NCI-H748 treated with DMSO at 0.1 percent for 48 hours (cell line): ENCODE results near the gene ATG10.

Experiments
- DNase-seq: peaks from one replicate; lab custom pipeline; 2025; lab: John Stamatoyannopoulos, UW

Gene ATG10

DNA sequence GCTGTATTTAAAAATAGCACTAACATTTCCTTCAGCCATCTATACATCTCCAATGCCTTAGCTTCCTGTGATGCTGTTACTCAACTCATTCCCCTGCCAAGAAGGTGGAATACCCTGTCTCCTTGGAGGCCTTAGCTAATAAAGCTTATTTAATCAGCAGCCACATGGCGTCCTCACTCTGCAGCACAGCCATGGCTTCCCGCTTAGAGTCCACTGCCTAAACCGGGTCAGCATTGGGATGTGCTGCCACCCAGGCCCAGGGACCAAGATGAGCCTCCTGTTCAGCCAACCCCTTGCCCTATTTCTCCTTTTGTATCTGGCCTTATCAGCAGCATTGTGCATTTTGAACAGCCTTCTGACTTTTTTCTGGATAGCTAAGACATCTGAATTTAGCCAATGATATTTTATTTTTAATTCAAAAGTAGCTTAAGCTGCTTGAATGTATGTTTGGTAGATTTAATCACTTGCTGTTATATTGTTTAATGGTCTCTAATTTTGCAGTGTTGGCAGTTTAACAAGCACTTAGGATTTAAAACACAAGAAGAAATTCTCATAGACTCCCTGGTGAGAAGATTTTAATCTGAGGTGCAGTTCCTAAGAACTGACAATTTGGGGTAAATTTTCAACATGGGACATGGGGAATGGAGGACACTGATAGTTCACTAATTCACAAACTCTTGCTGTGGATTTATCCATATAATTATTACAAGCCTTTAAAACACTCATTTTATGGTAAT is 193.3 kb downstream of the ATG10 start:
- no peak for DNase-seq

DNA sequence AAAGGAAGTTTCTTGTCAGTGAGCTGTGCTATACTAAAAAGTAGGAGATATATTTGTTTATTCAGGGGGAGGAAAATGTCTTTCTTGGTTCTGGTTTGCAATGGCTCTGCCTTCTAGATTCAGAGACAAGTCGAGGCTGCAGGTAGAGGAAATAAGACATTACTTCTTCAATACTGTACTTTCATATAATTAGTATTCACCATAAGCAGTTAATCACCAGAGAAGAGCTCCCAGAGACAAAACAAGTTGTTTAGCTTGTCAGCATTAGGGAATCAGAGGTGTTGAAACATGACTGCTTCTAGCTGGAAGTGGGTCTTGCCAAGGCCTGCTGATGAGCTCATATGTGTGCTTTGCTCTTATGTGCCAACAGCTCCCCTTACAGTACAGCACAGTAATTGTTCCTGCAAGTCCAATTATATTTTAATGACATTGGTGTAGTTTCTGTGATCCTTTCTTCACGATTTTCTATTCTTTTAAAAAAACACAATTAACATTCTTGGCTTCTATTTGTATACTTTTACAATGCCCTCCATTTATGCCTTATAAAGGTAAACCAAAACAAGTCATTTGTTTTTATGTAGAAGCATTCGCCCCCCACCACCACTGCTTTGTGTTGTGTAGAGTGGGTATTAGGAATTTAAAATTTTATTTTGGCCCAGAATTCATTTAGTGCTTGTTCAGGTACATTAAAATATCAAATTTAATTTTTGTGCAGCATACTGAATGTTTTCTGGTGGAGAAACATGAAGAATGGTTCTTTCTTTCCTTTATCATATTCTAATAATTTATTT is 194.1 kb downstream of the ATG10 start:
- DNase-seq: peak; percentile 76

DNA sequence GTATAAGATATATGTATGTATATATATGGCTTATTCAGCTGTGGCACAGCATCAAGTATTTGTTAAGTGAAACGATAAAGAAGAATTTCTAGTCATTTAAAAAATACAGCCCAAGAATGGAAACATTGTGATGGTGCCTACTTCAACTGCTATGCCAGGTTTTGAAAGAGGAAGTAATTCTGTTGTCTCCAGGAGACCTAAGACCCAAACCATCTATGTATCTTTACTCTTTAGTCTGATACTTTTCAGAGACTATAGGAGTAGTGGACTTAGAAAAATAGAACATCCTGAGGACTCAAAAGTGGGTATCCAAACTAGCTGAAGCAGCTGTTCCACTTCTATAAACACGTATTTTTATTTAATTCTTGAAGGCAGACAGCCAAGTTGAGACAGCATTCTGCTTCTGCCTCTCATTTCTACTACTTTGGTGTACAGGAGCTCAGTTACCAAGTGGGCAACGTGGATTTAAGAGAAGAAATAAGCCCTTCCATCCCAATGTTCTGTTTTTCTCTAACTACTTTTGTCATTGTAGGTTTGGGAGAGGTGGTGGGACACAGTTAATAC is 195.6 kb downstream of the ATG10 start:
- DNase-seq: no peak

DNA sequence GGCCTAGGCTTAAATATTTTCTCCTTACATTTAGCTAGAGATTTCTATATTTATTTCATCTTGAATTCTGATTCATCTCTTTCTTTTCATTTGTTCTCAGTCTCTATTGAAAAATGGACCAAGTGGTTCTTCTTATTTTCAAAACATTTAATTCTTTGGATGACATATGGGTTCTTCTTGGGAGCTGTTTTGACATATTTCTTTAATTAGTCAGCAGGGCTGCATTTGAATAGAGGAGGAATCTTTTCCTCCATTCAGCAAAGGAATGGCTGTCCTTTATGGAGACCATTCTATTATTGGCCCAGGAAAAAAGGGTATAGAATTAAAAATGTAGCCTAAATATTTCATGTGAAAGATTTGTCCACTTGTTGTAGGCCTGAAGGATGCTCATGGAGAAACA is 196.5 kb downstream of the ATG10 start:
- no peak for DNase-seq

DNA sequence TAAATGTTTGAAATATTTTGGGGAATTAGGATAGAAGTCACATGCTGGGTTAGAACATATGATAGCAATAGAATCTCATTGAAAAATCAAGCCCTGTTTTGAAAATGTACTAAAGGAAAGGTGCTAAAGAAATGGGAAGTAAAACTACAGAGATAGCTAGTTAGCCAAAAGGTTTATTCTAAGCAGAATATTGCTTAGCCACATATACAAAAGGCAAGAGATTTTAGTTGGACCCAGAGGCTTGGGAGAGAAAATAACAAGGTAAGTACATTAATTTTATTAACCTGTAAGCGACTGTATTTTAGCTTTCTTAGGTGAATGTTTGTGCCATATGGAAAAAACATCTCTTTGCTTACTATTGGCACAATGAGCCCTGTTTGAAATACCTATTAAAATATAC is 198.1 kb downstream of the ATG10 start:
- no peak for DNase-seq

DNA sequence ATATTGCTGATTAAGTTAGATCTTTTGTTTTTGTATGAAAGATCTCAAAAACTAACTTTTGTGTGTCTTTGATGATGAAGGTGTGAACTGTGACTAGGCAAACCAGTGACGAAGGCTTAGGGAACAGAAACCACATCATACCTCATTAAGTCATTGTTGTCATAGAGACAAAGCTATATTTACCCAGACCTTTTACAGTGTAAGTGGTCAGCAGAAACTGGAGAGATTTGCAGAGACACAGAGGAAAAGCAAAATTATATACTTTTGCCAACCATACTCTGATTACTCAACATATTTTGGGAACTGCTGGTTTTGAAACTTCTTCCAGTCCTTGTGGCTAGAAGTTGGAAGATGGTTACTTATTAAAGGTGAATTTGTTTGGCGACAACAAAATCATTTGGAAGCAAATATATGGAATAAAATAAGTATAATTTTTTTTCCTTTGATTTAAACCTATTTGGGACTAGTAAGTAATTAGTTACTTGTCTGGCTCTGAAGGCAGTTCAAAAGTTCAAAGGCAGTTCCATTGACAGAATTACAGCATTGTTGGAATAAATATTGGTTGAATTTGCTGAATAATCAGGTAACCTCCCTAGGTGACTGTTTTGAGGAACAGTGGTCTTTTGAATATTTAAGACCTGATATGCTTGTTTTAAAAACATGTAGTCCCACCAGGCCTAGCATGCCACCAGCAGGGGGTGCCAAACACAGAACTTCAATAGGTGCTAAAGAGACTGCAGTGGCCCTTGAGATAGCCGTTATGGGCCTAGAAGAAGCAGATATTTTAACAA is 202.5 kb downstream of the ATG10 start:
- peak; percentile 8 for DNase-seq

DNA sequence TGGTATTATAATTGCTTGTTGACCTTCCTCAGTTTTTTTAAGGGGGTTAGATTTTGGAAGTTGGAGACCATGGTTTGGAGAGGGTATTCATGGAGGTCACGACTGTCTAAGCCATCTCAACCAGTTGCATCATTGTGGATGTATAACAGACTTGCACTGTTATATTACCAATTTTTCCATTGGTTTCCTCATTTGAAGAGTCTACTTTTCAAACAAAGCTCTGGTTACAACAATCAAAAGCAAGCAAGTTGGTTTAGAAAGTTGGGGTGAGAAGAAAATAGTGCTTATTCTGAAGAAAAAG is 203.0 kb downstream of the ATG10 start:
- DNase-seq: no peak

DNA sequence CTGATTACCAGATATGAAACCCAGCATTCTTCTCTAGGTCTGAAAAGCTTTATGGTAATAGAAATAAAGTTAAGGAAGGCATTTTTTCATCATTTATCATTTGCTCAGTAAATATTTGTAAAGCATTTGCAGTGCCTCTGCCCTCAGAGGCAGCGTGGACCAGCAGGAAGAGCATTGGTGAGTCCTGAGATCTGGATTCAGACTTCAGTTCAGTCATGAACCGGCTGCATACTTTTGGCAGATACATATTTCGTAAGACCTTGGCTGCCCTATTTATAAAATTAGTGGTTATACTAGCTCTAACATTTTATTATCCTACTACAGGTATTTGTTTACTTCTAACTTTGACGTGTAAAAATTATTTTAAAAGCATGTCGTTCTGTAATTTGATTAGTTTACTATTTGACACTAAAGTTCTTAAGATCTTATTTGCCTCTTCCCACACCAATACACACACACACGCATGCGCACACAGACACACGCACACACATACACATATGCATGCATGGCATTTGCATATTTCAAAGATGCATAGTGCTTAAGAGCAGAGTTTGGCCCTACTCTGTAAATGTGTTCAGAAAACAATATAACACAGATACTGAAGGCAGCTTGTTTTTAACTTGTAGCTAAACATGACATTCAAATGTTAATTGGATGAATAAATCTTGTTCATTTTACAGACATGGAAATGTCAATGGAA is 204.4 kb downstream of the ATG10 start:
- DNase-seq: no peak

DNA sequence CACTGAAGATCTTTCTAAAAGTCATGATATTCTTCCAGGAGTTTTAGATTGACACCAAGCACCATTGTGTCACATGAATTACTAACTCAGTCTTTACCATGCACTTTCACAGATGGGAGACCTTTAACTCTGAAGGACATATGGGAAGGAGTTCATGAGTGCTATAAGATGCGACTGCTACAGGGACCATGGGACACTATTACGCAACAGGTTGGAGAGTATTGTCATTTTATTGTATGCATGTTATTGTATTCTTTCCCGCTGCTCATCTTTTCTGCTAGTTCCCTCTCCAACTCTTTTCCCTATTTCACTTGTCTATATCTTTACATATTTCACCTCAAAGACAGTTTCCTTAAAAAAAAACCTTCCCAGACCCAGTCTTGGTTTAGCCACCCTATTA is 206.6 kb downstream of the ATG10 start:
- no peak for DNase-seq

DNA sequence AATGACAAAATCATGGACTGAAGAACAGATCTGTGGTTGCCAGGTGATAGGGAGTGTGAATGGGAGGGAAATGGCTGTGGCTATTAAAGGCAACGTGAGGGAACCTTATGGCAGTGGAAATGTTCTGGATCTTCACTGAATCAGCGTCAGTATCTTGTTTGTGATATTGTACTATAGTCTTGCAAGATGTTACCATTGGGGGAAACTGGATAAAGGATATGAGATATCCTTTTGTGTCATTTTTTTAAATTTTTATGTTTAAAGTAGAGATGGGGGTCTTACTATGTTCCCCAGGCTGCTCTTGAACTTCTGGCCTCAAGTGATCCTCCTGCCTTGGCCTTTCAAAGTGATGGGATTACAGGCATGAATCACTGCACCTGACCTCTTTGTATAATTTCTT is 210.8 kb downstream of the ATG10 start:
- no peak for DNase-seq

DNA sequence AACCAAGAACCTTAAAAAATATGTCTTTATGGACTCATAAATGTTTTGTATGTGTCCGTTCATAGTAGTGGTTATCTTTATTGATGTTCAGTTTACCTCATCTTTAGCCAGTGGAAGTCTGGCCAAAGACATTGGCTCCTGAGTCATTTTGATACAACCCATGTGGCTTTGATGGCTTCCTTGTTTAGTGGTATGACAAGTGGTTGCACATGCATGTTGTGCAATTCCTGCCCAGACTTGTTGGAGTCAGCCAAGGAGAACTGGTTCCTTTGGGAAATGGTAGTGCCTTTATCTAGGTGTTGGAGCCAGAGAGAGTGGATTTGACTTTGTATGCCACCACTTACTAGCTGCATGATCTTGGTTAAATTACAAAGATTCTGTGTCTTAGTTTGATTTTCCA is 212.0 kb downstream of the ATG10 start:
- DNase-seq: no peak

DNA sequence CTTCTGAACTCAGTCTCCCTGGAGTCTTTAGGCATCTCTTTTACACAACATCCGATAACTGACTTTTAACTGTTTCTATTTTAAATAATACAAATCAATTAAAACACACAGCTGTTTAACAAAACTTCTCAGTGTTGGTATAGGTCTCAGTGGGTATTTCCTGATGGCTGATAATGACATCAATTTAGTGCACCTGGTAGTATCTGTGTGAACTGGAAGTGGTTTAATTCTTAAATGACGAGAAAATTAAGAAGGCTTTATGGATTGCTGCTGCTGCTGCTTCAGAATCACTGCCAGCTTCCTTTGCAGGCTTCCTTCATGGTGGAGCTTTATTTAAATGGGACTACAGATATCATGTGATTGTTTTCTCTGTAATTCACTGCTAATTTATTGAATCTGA is 214.0 kb downstream of the ATG10 start:
- DNase-seq: no peak

DNA sequence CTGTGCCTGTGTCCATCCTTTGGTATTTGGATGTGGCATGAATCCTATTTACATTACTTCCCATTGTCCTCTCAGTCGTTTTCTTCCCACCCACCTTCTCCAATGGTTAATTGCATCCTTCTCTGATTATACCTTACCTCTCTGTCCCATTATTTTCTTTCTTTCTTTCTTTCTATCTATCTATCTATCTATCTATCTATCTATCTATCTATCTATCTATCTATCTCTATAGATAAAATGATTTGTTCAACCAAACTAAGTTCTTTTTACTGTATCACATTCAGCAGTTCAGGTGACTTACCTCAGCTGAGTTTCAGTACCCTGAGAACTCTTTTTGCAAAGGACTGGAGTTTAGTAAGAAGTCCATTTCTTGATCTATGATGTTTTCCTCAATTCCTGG is 225.7 kb downstream of the ATG10 start:
- no peak for DNase-seq

DNA sequence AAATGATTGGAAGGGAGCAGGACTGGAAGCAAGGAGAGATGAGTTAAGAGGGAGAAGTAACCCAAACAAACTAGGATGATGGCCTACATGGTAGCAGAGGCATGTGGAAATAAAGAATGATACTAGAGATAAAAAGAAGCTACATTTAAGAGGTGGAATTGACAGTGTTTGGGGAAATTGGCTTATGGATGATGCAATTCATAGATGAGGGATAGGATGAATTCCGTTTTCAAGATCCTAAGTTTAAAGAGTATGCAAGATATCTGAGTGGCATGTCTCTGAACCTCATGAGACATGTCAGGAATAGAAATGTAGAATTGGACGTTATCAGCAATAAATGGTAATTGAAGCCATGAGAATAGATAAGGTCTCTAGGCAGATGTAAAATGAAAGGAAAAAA is 232.7 kb downstream of the ATG10 start:
- DNase-seq: no peak

DNA sequence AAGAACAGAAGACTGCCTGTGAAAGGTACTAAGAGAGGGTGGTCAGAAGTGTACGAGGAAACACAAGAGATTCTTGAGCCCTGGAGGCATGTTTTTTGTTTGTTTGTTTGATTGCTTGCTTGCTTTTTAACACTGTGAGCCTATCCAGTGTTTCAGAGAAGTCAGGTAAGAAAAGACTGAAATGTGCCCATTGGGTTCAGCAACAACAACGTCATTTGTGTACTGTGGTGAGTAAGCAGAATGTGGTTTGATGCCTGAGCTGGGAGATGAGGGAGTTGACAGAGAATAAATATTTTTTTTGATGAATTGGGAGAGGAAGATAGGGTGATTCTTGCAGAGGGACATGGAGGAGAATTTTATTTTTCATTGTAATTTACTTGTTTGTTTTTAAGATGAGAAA is 233.2 kb downstream of the ATG10 start:
- DNase-seq: no peak

DNA sequence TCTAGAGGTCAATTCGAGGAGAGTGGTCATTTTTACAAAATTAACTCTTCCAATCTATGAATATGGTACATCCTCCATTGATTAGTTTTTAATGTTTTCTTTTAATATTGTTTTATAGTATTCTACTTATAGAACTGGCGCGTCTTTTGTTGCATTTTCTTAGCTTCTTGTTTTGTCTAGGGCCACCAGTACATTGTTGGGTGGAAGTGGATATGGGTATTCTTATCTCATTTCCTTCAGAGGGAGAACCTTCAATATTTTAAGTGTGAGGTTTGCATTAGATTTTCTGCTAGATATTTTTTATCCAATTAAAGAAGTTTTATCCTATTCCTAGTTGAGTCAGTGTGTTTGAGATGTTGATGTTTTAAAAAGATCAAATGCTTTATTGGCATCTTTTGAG is 236.5 kb downstream of the ATG10 start:
- DNase-seq: no peak

DNA sequence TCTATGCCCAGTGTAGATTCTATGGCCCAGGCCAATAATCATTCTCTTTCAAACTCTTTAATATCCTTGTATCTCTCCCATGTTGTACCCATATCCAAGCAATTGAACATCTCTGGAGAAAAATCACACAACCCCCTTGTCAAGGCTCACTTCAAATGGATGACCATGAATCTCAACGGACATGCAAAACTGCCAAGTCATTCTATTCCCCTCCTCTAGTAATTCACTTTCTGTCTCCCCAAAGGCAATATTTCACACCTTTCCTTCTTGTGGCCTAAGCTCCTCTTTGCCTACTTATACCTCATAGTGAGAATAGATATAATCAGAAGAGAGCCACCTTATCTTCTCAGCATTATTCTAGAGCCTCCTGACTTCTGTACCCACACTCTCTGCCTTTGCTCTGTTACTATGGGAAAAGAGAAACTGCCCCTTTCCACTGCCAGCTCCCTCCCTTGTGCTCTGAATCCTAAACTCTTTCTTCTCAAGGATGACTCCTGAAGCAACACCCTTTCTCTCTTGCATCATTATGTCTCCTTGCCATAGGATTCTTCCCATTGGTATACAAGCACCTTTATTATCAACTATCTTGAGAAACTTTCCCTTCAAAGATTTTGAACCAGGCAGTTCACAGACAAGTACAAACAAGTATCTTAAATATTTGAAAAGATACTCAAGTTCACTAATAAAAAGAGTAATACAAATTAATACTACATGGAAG is 240.2 kb downstream of the ATG10 start:
- DNase-seq: no peak

DNA sequence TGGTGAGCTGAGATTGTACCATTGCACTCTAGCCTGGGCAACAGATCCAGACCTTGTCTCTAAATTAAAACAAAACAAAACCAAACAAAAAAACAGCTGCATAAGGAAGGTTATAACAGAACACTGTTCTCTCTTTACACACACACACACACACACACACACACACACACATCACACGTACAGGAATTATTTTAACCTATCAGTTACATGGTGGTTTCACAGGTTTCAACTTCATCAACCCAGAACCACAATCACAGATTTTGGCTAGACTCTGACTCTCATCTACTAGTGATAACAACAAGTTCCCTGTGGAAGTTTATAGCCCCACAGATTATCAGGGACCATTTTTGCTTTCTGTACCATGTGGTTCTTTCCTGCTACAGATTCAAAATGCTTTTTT is 246.1 kb downstream of the ATG10 start:
- DNase-seq: no peak

DNA sequence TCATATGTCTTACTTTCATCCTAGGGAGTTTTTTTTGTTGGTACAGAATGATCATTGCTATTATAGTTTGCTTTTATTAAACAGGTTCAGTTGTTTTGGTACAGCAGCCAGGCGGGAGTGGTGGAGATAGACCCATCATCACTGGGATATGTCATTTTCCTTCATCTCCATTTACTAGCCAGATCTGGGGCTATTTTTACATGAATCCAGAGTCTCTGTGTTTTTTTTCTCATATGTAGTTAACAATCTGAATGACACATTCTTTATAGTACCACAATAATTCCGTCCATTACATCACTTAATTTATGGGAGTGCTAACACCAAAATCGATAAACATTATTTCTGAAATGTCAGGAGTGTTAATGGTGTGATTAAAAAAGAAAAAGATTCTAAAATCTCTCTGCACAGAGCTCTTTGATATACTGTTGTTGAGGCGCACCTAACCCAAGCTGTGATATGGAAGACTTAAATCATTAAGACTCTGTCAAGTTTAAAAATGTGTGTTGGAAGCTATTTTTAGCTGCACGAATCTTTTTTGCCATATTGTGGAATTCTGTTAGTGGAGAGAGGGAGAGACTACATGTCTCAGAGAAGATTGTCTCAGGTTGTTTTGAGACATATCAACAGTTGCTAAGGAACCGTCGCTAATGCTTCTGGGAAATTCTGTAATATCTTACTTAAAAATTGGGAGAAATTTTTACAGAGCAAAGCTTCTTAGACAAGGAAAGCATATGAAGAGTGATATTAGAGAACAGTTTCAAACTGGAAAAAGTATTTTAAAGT is 246.7 kb downstream of the ATG10 start:
- DNase-seq: no peak

DNA sequence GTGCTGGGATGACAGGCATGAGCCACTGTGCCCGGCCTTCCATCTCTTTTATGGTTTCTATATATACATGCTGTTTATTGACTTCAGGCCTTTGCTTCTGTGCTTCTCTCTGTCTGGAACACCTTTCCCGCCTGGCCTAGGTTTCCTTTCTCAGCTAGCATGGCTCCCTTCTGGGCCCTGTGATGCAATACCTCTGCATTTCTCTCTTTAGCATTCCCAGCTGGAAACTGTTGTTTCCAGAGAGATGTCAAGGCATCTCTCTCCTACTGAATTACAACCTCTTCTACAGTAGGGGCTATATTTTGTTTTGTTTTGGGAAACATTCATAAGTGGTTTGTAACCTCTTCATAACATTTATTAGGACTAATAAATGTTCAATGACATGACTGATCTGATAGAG is 249.2 kb downstream of the ATG10 start:
- DNase-seq: no peak
